Ovary (tissue), 3 donors: Measurements from ENCODE around the gene RAPSN.

Experiments
- EP300 ChIP-seq: sonication (generic); formaldehyde crosslinking; IDR thresholded peaks from one replicate; pipeline ENCODE4 v1.6.1; 2017; ENCODE audit warnings: antibody characterized with exemption
- POLR2A ChIP-seq: fragments of 450-650 bp; IDR thresholded peaks from one replicate; pipeline ENCODE4 v1.6.1; 2017; ENCODE audit warnings: antibody characterized with exemption, mild to moderate bottlenecking, moderate library complexity
- TF ChIP-seq, protein P1 (sequence below), 3 donors: fragments of 450-650 bp in 2 of 3; fragments of 200-600 bp in 1 of 3; IDR thresholded peaks; one replicate each; pipeline versions ENCODE4 v1.5.1 to v1.8.0; 2016 to 2022; ENCODE audit warnings: antibody characterized with exemption in 3 of 3, mild to moderate bottlenecking in 1 of 3
- donor health status: DM: no; HTN: no; CAD: no.

DNA sequence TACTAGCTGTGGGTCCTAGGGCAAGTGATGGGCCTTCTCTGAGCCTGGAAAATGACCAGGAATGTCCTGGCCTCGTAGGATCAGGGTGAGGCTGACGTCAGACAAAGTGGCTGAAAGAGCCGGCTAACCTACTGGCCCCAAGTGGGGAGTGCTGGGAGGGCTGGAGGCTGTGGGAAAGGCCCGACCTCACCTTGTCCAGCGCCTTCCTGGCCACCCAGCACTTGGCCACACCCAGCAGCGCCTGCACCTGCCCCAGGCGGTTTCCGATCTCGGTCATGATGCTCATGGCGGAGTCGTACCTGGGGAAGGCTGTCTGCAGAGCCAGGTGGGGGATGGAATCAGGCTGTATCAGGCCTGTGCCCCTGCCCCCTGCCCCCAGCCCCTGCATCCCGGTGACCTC, 7.5 kb downstream of the RAPSN start:
- TF ChIP-seq, protein P1, sequence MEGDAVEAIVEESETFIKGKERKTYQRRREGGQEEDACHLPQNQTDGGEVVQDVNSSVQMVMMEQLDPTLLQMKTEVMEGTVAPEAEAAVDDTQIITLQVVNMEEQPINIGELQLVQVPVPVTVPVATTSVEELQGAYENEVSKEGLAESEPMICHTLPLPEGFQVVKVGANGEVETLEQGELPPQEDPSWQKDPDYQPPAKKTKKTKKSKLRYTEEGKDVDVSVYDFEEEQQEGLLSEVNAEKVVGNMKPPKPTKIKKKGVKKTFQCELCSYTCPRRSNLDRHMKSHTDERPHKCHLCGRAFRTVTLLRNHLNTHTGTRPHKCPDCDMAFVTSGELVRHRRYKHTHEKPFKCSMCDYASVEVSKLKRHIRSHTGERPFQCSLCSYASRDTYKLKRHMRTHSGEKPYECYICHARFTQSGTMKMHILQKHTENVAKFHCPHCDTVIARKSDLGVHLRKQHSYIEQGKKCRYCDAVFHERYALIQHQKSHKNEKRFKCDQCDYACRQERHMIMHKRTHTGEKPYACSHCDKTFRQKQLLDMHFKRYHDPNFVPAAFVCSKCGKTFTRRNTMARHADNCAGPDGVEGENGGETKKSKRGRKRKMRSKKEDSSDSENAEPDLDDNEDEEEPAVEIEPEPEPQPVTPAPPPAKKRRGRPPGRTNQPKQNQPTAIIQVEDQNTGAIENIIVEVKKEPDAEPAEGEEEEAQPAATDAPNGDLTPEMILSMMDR (IDR thresholded peaks at IDR 0.05) = no peak
- no peak for TF ChIP-seq POLR2A
- TF ChIP-seq EP300 = no peak
